HG02571 (cell line): Measurements from ENCODE around the gene ALDH3B1.
"Not testable (repeated sequence)": the region's sequence is repeated elsewhere in the genome, so short reads cannot be mapped to it uniquely, and the experiment has no call there.

Experiments used
- ATAC-seq: cut with Tn5 transposase; IDR thresholded peaks from one replicate; pipeline ENCODE4 v1.9.1; 2021; ENCODE audit warnings: mild to moderate bottlenecking, moderate library complexity; ENCODE audit not compliant: unreplicated experiment

The ALDH3B1 gene, protein sequence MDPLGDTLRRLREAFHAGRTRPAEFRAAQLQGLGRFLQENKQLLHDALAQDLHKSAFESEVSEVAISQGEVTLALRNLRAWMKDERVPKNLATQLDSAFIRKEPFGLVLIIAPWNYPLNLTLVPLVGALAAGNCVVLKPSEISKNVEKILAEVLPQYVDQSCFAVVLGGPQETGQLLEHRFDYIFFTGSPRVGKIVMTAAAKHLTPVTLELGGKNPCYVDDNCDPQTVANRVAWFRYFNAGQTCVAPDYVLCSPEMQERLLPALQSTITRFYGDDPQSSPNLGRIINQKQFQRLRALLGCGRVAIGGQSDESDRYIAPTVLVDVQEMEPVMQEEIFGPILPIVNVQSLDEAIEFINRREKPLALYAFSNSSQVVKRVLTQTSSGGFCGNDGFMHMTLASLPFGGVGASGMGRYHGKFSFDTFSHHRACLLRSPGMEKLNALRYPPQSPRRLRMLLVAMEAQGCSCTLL

GRCh38 chr11:68010090-68011041, at the start of gene ALDH3B1:
Gene ALDH3B1 (plus strand): TSS chr11:68010327. CDS start chr11:68015298, 4,971 bp downstream.
- ATAC-seq, result no peak

DNA sequence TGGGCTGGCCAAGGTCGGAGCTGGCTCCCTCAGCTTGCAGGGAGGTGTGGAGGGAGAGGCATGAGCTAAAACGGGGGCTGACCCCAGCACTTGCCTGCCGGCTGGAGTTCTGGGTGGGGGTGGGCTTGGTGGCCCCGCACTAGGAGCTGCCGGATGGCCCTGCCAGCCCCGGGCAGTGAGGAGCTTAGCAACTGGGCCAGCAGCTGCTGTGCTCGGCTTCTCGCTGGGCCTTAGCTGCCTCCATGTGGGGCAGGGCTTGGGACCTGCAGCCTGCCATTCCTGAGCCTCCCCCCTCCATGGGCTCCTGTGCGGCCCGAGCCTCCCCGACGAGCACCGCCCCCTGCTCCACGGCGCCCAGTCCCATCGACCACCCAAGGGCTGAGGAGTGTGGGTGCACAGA, 46.9 kb upstream of the ALDH3B1 start:
- not testable (repeated sequence) for ATAC-seq

- not testable (repeated sequence) for ATAC-seq
Measured at GRCh38 chr11:67963879-67964278, 46.2 kb upstream of the ALDH3B1 start.

GRCh38 chr11:67964746-67965145, 45.4 kb upstream of the ALDH3B1 start:
- not testable (repeated sequence) for ATAC-seq

- ATAC-seq, result not testable (repeated sequence)
Measured at GRCh38 chr11:67965830-67966348, 44.2 kb upstream of the ALDH3B1 start.

DNA sequence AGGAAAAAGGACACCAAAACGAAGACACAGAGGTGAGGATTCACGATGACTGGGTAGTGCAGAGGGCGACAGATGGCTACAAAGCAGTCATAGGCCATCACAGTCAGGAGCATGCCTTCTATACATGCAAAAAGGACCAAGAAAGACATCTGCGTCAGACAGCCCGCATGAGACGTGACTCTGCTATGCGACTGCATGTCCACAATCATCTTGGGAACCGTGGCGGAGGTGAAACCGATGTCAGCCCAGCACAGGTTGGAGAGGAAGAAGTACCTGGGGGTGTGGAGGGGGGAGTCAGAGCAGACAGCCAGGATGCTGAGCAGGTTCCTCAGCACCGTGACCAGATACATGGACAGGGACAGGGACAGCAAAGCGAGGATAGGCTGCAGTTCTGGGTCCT, 35.4 kb upstream of the ALDH3B1 start:
- ATAC-seq, result not testable (repeated sequence)

- ATAC-seq, result not testable (repeated sequence)
Measured at GRCh38 chr11:67978766-67979418, 31.2 kb upstream of the ALDH3B1 start.

DNA sequence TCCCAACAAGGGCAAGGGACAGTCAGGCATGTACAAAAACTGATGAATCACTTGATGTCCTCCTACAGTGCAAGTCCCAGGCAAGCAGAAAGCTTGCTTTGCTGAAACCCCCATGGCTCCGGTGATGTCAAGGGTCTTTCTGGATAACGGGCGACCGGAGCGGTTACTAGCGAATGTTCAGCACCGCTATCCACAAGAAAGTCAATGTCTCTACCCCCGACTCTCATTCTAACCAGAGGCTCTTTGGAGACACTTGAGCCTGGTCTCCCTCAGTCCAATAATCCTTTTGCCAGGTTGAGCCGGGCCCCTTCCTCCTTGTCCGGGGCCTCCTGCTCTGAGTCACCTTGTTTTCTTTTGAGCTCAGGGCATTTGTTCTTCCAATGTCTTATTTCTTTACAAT, 28.9 kb upstream of the ALDH3B1 start:
- ATAC-seq, result not testable (repeated sequence)

GRCh38 chr11:67982255-67982857, 27.8 kb upstream of the ALDH3B1 start:
- ATAC-seq, result not testable (repeated sequence)

DNA sequence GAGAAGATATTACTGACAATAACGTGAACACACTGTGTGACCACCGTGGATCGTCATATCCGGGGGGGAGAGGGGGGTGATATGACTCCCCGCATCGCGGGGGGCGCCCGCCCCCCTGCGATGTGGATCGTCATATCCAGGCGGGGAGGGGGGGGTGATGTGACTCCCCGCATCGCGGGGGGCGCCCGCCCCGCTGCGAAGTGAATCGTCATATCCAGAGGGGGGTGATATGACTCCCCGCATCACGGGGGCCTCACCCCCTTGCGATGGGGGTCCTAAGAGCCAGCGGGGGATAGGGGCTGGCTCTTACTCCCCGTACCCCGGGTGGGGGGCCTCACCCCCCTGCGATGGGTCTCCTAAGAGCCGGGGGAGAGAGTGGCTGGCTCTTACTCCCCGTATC, 26.2 kb upstream of the ALDH3B1 start:
- no peak for ATAC-seq

DNA sequence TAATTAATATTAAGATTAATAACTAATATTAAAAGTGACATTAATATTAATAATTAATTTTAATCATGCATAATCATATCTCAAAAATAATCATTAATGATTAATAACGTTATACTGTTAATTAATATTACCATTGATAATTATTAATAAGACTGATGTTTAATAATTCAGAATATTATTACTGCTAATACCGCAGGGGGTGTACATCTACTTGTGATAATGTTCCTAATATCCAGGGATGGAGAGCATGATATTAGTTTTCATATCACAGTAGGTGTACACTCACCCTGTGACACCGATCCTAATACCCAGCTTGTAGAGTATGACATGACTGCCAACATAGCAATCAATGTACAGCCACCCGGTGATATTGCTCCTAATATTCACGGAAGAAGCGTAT, 24.8 kb upstream of the ALDH3B1 start:
- ATAC-seq, result not testable (repeated sequence)

GRCh38 chr11:67990546-67991346, 19.4 kb upstream of the ALDH3B1 start:
- not testable (repeated sequence) for ATAC-seq

- ATAC-seq, result not testable (repeated sequence)
Measured at GRCh38 chr11:67991347-67992121, 18.6 kb upstream of the ALDH3B1 start.

GRCh38 chr11:67993821-67994220, 16.3 kb upstream of the ALDH3B1 start:
- ATAC-seq, result not testable (repeated sequence)

DNA sequence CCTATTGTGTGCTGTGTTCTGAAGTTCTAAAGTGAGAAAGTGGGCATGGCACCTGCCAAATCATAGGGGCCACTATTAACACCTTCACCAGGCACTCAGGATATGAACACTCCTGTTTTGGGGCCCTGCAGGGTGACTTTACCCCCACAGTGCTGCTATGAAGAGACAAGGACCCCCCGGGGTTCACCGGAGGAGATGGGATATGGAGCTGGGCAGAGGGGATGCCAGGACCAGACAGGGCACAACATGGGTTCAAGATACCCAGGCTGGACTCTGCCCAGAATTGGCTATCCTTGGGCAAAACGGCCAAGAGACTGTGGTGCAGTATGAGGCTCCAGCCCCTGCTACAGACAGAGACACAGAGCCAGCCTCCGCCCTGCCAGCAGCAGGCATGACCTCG, 15.7 kb upstream of the ALDH3B1 start:
- not testable (repeated sequence) for ATAC-seq

DNA sequence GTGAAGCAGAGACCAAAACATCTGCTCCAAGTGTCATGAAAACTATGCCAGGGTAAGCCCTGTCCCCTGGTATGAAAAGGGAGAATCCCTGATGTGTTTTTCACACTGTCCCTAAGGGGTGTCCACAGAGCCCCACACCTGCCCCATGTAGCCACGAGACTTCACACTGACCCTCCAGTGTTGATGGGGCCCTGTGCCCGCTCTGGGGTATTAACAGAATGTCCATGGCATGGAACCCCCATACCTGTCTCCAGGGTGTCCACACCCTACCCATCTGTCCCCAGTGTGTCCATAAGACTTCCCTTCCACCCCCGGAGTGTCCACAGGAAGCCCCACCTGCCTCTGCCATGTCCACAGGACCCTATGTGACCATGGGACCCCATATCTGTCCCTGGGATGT, 15.0 kb upstream of the ALDH3B1 start:
- not testable (repeated sequence) for ATAC-seq

DNA sequence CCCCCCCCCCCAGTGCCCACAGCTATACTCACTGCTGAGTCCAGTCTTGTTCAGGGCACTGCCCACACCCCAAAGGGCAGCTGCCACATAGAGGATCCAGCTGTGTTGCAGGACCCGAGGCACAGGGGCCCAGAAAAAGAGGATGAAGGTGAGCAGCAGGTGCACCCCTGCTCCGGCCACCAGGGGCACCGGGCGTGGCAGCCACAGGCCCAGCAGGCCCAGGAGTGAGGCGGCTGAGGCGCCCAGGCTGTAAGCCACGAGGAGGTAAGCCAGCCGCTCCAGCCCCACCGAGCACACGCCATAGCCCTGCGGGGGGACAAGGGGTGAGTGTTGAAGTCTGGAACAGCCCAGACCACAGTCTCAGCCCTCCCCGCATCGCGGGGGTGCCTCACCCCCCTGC, 14.5 kb upstream of the ALDH3B1 start:
- ATAC-seq, result not testable (repeated sequence)

DNA sequence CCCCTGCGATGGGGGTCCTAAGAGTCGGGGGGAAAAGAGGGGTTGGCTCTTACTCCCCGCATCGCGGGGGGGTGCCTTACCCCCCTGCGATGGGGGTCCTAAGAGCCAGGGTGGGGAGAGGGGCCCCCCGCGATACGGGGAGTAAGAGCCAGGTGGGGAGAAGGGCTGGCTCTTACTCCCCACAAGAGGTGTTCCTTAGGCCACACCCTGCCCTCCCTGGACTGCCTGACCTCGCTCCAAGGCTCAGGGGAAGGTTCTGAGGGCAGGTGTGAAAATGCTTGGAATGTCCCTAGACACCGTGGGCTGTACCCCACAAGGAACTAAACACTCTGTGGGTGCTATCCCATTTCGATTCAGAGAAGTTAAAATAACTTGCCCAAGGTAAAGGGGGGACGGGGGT, 14.1 kb upstream of the ALDH3B1 start:
- no peak for ATAC-seq
